ENCODE data around the gene FTCDNL1.

GRCh38 chr2:199757233-199757870 is 93.6 kb downstream of the FTCDNL1 start:
- TF ChIP-seq ZFP37 (CRISPR knock-in tag; IDR thresholded peaks at IDR 0.05; ENCODE audit: borderline replicate concordance) (no peak), BRD4 (CRISPR knock-in tag; IDR thresholded peaks at IDR 0.05) (no peak), ZKSCAN8 (CRISPR knock-in tag; IDR thresholded peaks at IDR 0.05; ENCODE audit: borderline replicate concordance) (no peak), POLR2A (IDR thresholded peaks at IDR 0.05; ENCODE audit: insufficient read depth in 1 of 2, low read depth in 2 of 2, low read length in 2 of 2) (no peak), RELA (CRISPR knock-in tag; IDR thresholded peaks at IDR 0.05) (no peak), ZNF12 (CRISPR knock-in tag; IDR thresholded peaks at IDR 0.05) (no peak), ZNF407 (CRISPR knock-in tag; IDR thresholded peaks at IDR 0.05; ENCODE audit: not compliant biosample characterization) (no peak), RAD51 (IDR thresholded peaks at IDR 0.05; ENCODE audit: borderline replicate concordance) (no peak)
